ENCODE measurements around the gene SLC26A9. TPM values are rescaled to one million over a fixed set of nuclear protein-coding genes. Genes with fewer than 3 reads are reported as not detected.

SLC26A9 gene
- total and polyA plus RNA-seq, 10 of the 15 experiments (the other 5 are each of a cell fraction or from before 2014, with no cell fraction given) = 0.09 to 0.40 (median 0.17) TPM

GRCh38 chr1:205951746-205952145, 8.5 kb upstream of the SLC26A9 start (continued):
- TF ChIP-seq, protein P1, sequence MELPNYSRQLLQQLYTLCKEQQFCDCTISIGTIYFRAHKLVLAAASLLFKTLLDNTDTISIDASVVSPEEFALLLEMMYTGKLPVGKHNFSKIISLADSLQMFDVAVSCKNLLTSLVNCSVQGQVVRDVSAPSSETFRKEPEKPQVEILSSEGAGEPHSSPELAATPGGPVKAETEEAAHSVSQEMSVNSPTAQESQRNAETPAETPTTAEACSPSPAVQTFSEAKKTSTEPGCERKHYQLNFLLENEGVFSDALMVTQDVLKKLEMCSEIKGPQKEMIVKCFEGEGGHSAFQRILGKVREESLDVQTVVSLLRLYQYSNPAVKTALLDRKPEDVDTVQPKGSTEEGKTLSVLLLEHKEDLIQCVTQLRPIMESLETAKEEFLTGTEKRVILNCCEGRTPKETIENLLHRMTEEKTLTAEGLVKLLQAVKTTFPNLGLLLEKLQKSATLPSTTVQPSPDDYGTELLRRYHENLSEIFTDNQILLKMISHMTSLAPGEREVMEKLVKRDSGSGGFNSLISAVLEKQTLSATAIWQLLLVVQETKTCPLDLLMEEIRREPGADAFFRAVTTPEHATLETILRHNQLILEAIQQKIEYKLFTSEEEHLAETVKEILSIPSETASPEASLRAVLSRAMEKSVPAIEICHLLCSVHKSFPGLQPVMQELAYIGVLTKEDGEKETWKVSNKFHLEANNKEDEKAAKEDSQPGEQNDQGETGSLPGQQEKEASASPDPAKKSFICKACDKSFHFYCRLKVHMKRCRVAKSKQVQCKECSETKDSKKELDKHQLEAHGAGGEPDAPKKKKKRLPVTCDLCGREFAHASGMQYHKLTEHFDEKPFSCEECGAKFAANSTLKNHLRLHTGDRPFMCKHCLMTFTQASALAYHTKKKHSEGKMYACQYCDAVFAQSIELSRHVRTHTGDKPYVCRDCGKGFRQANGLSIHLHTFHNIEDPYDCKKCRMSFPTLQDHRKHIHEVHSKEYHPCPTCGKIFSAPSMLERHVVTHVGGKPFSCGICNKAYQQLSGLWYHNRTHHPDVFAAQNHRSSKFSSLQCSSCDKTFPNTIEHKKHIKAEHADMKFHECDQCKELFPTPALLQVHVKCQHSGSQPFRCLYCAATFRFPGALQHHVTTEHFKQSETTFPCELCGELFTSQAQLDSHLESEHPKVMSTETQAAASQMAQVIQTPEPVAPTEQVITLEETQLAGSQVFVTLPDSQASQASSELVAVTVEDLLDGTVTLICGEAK (IDR thresholded peaks at IDR 0.05; ENCODE audit: borderline replicate concordance) = no peak
- no peak for TF ChIP-seq MYB (IDR thresholded peaks at IDR 0.05; ENCODE audit: borderline replicate concordance, low read depth, low read length)
- TF ChIP-seq WRNIP1 (IDR thresholded peaks at IDR 0.05; ENCODE audit: borderline replicate concordance, low read depth, low read length) = no peak
- no peak for TF ChIP-seq CHD1 (IDR thresholded peaks at IDR 0.05; ENCODE audit: low read depth, low read length)
- no peak for TF ChIP-seq TARDBP (IDR thresholded peaks at IDR 0.05; ENCODE audit: borderline replicate concordance)
- no peak for TF ChIP-seq NFIC (IDR thresholded peaks at IDR 0.05; ENCODE audit: low read depth, low read length)

DNA sequence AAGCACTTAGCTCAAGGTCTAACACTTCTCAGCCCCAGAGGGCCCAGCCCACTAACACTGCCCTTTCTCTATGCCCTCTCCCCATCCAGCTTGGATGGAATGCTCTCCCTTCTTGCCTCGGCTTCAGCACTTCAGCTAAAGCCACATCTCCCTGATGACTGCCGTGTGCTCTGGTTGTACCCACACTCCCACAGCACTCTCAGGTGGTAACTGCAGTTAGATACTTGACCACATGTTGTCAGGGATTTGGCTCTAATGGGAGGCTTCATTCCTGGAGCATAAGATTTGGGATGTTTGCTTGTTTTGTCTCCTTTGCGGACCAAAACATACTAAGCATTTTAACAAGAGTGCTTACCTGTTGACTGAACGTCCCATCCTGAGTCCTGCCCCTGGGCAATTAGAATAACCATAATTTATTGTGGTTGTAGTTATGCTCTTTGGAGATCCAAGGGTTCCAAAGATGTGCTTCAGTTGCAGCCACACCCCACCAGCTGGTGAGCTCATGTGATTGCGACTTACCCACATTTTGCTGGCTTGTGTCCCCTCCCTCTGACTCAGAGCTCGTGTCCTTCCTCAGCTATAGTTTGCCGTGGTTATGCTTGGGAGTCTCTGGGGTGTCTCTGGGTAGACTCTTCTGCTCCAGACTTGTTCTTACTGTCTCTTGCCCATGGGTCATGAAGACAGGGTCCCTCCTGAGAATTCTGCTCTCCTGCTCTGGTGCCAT, 7.7 kb upstream of the SLC26A9 start:
- H3K9ac ChIP-seq (ENCODE audit: control insufficient read depth, insufficient read depth, low read length) = no peak overlapping the region
- CTCF ChIA-PET = interaction anchor here (0.9 to 1.7 kb wide), 4 partner anchors 9 to 160 kb away, joined by 3 to 9 read pairs (median 3); no protein-coding TSS in a partner anchor
- H3K9me3 ChIP-seq (replicated peaks; ENCODE audit: control insufficient read depth, insufficient read depth, low read length) = no peaks in the 10 kb centered on the region
- no TSS peak for BruUV-seq (replicated peaks)
- 32% methylated on average over 7 of the region's 7 CpGs for WGBS (ENCODE audit: insufficient coverage, insufficient replicate concordance, low lambda C conversion rate, missing lambda C conversion rate)
- intact Hi-C loops (cut with micrococcal nuclease; ENCODE audit: unreplicated experiment) = no loop called here
- H3K4me1 ChIP-seq (ENCODE audit: control insufficient read depth, insufficient read depth, low read length) = no peaks in the 10 kb centered on the region
- no peak overlapping the region for H3K4me2 ChIP-seq (ENCODE audit: control insufficient read depth, insufficient read depth)
- no peaks in the 10 kb centered on the region for H3K36me3 ChIP-seq (ENCODE audit: control insufficient read depth in 2 of 2, insufficient read depth in 2 of 2, low read length in 1 of 2)
- H2AFZ ChIP-seq (ENCODE audit: control insufficient read depth, low read depth, low read length) = no peak overlapping the region
- H3K79me2 ChIP-seq (ENCODE audit: control insufficient read depth, insufficient read depth, low read length) = no peaks in the 10 kb centered on the region
- H3K27ac ChIP-seq (ENCODE audit: control insufficient read depth, insufficient read depth) = no peak overlapping the region
- RAD21 ChIA-PET (ENCODE audit: unreplicated experiment) = interaction anchor here (0.5 to 1.1 kb wide), 2 partner anchors 26 to 294 kb away, joined by 3 to 4 read pairs; no protein-coding TSS in a partner anchor
- H4K20me1 ChIP-seq (ENCODE audit: control insufficient read depth, insufficient read depth) = no peaks in the 10 kb centered on the region
- DNase-seq (ENCODE audit: low read depth, low spot score) = no peak
- POLR2A ChIA-PET = no interaction called here
- FAIRE-seq = no peak
- no peak overlapping the region for H3K4me3 ChIP-seq
- in situ Hi-C loops (cut with MboI) = no loop called here
- H3K27me3 ChIP-seq (replicated peaks in 1 of 2; ENCODE audit: control insufficient read depth in 2 of 2, insufficient read depth in 2 of 2, low read length in 1 of 2) = peaks cover 0 to 2% of the 10 kb centered on the region in 2 experiments; a peak in 1 of 4 replicates
- ATAC-seq = no peak
- SMC1A ChIA-PET (ENCODE audit: uncharacterized antibody, unreplicated experiment) = interaction anchor here (0.9 kb wide), 1 partner anchor 27 kb away, joined by 3 read pairs; no protein-coding TSS in a partner anchor
- TF ChIP-seq IKZF2 (IDR thresholded peaks at IDR 0.05) (no peak), FOS (IDR thresholded peaks at IDR 0.05; ENCODE audit: borderline replicate concordance, extremely low read depth, insufficient read length) (no peak), HCFC1 (IDR thresholded peaks at IDR 0.05; ENCODE audit: low read length) (no peak), YBX1 (IDR thresholded peaks at IDR 0.05) (no peak), RFX5 (IDR thresholded peaks at IDR 0.05; ENCODE audit: low read depth, low read length) (no peak), TCF3 (IDR thresholded peaks at IDR 0.05; ENCODE audit: borderline replicate concordance, insufficient read depth, low read depth, low read length) (no peak), EZH2 (IDR thresholded peaks at IDR 0.05; ENCODE audit: borderline replicate concordance, control insufficient read depth, low read depth, low read length) (no peak), POLR2AphosphoS2 (IDR thresholded peaks at IDR 0.05; ENCODE audit: low read depth, low read length) (no peak)
- TF ChIP-seq, protein P2, sequence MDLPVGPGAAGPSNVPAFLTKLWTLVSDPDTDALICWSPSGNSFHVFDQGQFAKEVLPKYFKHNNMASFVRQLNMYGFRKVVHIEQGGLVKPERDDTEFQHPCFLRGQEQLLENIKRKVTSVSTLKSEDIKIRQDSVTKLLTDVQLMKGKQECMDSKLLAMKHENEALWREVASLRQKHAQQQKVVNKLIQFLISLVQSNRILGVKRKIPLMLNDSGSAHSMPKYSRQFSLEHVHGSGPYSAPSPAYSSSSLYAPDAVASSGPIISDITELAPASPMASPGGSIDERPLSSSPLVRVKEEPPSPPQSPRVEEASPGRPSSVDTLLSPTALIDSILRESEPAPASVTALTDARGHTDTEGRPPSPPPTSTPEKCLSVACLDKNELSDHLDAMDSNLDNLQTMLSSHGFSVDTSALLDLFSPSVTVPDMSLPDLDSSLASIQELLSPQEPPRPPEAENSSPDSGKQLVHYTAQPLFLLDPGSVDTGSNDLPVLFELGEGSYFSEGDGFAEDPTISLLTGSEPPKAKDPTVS (IDR thresholded peaks at IDR 0.05; ENCODE audit: low read depth, low read length) = no peak
